Subcutaneous preadipocyte (primary cell): ENCODE data around the gene VPS13A. TPM values are rescaled to one million over a fixed set of nuclear protein-coding genes. Genes with fewer than 3 reads are reported as not detected.

ENCODE experiments used
- total RNA-seq: library from RNA; depleted of rRNA; stranded (reverse); fragments of >200 nt; gene quantifications from 2 replicates; pipeline ENCODE4 v1.2.3, GENCODE V29; 2012

The VPS13A gene
- total RNA-seq = 20.2 and 27.6 TPM in 2 replicates

GRCh38 chr9:77177143-77177893, at the start of gene VPS13A:
VPS13A (plus strand) TSS chr9:77177534; CDS start chr9:77177705, 171 bp downstream.

Other genes starting within 250 kb of the VPS13A start
- not detected in 2 replicates for gene FOXB2, start 157.9 kb upstream of the VPS13A start, total RNA-seq